Measurements from ENCODE around the gene DUSP1. TPM values are rescaled to one million over a fixed set of nuclear protein-coding genes. Genes with fewer than 3 reads are reported as not detected.

The DUSP1 gene
- total and polyA plus RNA-seq, 2 donors (not counting 3 experiments of a cell fraction or from before 2014, with no cell fraction given), result 36.1 to 196 TPM

- Histone ChIP-seq H2AFZ (ENCODE audit: low read depth, low read length) (no peak overlapping the region), H3K4me2 (ENCODE audit: insufficient read depth, low read length) (no peak overlapping the region), H3K9me3 (replicated peaks; ENCODE audit: control insufficient read depth, insufficient read depth, low read length) (no peaks in the 10 kb centered on the region), H3K4me1 (ENCODE audit: control insufficient read depth, extremely low read depth, insufficient read depth, low read length) (peaks cover 32% of the 10 kb centered on the region), H3K4me3 (replicated peaks in 1 of 3; ENCODE audit: insufficient read depth in 1 of 3, low read depth in 1 of 3, low read length in 3 of 3) (no peak overlapping the region), H4K20me1 (replicated peaks; ENCODE audit: control insufficient read depth, extremely low read depth, insufficient read depth, low read length) (no peaks in the 10 kb centered on the region), H3K27me3 (ENCODE audit: control insufficient read depth in 2 of 2, insufficient read depth in 2 of 2, low read length in 2 of 2) (no peaks in the 10 kb centered on the region), H3K9me1 (replicated peaks; ENCODE audit: control insufficient read depth, extremely low read depth, insufficient read depth, low read length) (no peaks in the 10 kb centered on the region), H3K9ac (replicated peaks; ENCODE audit: extremely low read depth, insufficient read depth, low read length) (no peak overlapping the region), H3K79me2 (ENCODE audit: control insufficient read depth, insufficient read depth, low read length) (peaks cover 1% of the 10 kb centered on the region), H3K27ac (ENCODE audit: insufficient read depth, low read depth, low read length) (no peak overlapping the region), H3K36me3 (ENCODE audit: control insufficient read depth in 2 of 2, extremely low read depth in 1 of 2, insufficient read depth in 2 of 2, low read length in 2 of 2) (no peaks in the 10 kb centered on the region)
- intact Hi-C loops (cut with micrococcal nuclease), result no loop called here
- no TSS peak for BruUV-seq (replicated peaks)
- CTCF ChIA-PET, result interaction anchor here (0.7 kb wide), 1 partner anchor 27 kb away, joined by 3 read pairs; no protein-coding TSS in a partner anchor
- no peak for DNase-seq (ENCODE audit: low read depth, low spot score)
- POLR2A ChIA-PET, result no interaction called here
- FAIRE-seq, result no peak
- dilution Hi-C loops (cut with MboI; ENCODE audit: extremely low pct_ligation_motif_present, low sequenced_read_pairs), result no loop called here
- TF ChIP-seq JUN (IDR thresholded peaks at IDR 0.05; ENCODE audit: borderline replicate concordance, insufficient read depth, insufficient read length, low read depth), result no peak
Measured at GRCh38 chr5:172762214-172763119, 8.5 kb downstream of the DUSP1 start.

GRCh38 chr5:172760959-172761358 is 10.0 kb downstream of the DUSP1 start:
- Histone ChIP-seq H3K9me3 (replicated peaks; ENCODE audit: control insufficient read depth, insufficient read depth, low read length) (no peaks in the 10 kb centered on the region), H3K4me1 (ENCODE audit: control insufficient read depth, extremely low read depth, insufficient read depth, low read length) (peaks cover 18% of the 10 kb centered on the region), H3K79me2 (ENCODE audit: control insufficient read depth, insufficient read depth, low read length) (no peaks in the 10 kb centered on the region), H3K4me2 (ENCODE audit: insufficient read depth, low read length) (no peak overlapping the region), H3K9me1 (replicated peaks; ENCODE audit: control insufficient read depth, extremely low read depth, insufficient read depth, low read length) (no peaks in the 10 kb centered on the region), H3K27me3 (ENCODE audit: control insufficient read depth in 2 of 2, insufficient read depth in 2 of 2, low read length in 2 of 2) (no peaks in the 10 kb centered on the region), H2AFZ (ENCODE audit: low read depth, low read length) (no peak overlapping the region), H3K36me3 (ENCODE audit: control insufficient read depth in 2 of 2, extremely low read depth in 1 of 2, insufficient read depth in 2 of 2, low read length in 2 of 2) (no peaks in the 10 kb centered on the region), H3K9ac (replicated peaks; ENCODE audit: extremely low read depth, insufficient read depth, low read length) (no peak overlapping the region), H4K20me1 (replicated peaks; ENCODE audit: control insufficient read depth, extremely low read depth, insufficient read depth, low read length) (no peaks in the 10 kb centered on the region), H3K4me3 (replicated peaks in 1 of 3; ENCODE audit: insufficient read depth in 1 of 3, low read depth in 1 of 3, low read length in 3 of 3) (no peak overlapping the region), H3K27ac (ENCODE audit: insufficient read depth, low read depth, low read length) (no peak overlapping the region)
- DNase-seq (ENCODE audit: low read depth, low spot score), result no peak
- ChIA-PET CTCF (interaction anchor here (0.7 to 2.7 kb wide), 5 partner anchors 11 to 186 kb away, joined by 3 to 9 read pairs (median 5); no protein-coding TSS in a partner anchor), POLR2A (interaction anchor here (0.7 to 3.4 kb wide), 2 partner anchors 10 to 166 kb away, joined by 3 to 23 read pairs; partner anchors contain the start of gene DUSP1)
- no peak for FAIRE-seq
- no peak for TF ChIP-seq MYC (IDR thresholded peaks at IDR 0.05; ENCODE audit: low read depth, low read length)
- TF ChIP-seq GATA2 (IDR thresholded peaks at IDR 0.05; ENCODE audit: insufficient read depth, insufficient read length, low read depth, low read length), result no peak
- no peak for TF ChIP-seq CTCF (IDR thresholded peaks at IDR 0.05; ENCODE audit: extremely low read depth in 1 of 2, insufficient read depth in 1 of 2, low read depth in 1 of 2, low read length in 2 of 2)
- no peak for TF ChIP-seq EZH2 (IDR thresholded peaks at IDR 0.05; ENCODE audit: borderline replicate concordance, low read depth, low read length, severe bottlenecking)
- no peak for TF ChIP-seq POLR2A (IDR thresholded peaks at IDR 0.05; ENCODE audit: low read depth, low read length)
- TF ChIP-seq POLR2AphosphoS5 (IDR thresholded peaks at IDR 0.05; ENCODE audit: insufficient read depth, low read depth, low read length), result no peak
- TF ChIP-seq FOS (IDR thresholded peaks at IDR 0.05; ENCODE audit: borderline replicate concordance, insufficient read depth, low read length), result no peak
- no peak for TF ChIP-seq MAX (IDR thresholded peaks at IDR 0.05; ENCODE audit: insufficient read depth, insufficient read length)
- no peak for TF ChIP-seq JUN (IDR thresholded peaks at IDR 0.05; ENCODE audit: borderline replicate concordance, insufficient read depth, insufficient read length, low read depth)
- BruUV-seq (replicated peaks), result no TSS peak
- dilution Hi-C loops (cut with MboI; ENCODE audit: extremely low pct_ligation_motif_present, low sequenced_read_pairs) (no loop called here), intact Hi-C loops (cut with micrococcal nuclease) (no loop called here)
